ENCODE results near the gene USP54.
A peak's percentile ranks its signal among the peaks of the same experiment; 100 is the strongest.
"Not testable (repeated sequence)": the region's sequence is repeated elsewhere in the genome, so short reads cannot be mapped to it uniquely, and the experiment has no call there.

The USP54 gene

GRCh38 chr10:73589563-73590126 is 1.5 kb downstream of the USP54 start:
- DNase-seq: no peak

GRCh38 chr10:73588656-73589055 is 2.5 kb downstream of the USP54 start:
- no peak for DNase-seq

- no peak for DNase-seq
These were observed 4.6 kb downstream of the USP54 start for GRCh38 chr10:73586583-73586984.

GRCh38 chr10:73585327-73585726 is 5.8 kb downstream of the USP54 start:
- no peak for DNase-seq

GRCh38 chr10:73584737-73585136 is 6.4 kb downstream of the USP54 start:
- no peak for DNase-seq

GRCh38 chr10:73581918-73582317 is 9.2 kb downstream of the USP54 start:
- DNase-seq: no peak

GRCh38 chr10:73578927-73579326 is 12.2 kb downstream of the USP54 start:
- not testable (repeated sequence) for DNase-seq

GRCh38 chr10:73577788-73578187 is 13.4 kb downstream of the USP54 start:
- no peak for DNase-seq

GRCh38 chr10:73576890-73577591 is 14.1 kb downstream of the USP54 start:
- no peak for DNase-seq

- DNase-seq: no peak
These were observed 14.8 kb downstream of the USP54 start for GRCh38 chr10:73576178-73576889.

- not testable (repeated sequence) for DNase-seq
These were observed 24.1 kb downstream of the USP54 start for GRCh38 chr10:73567025-73567424.

- no peak for DNase-seq
These were observed 29.9 kb downstream of the USP54 start for GRCh38 chr10:73561192-73561591.

GRCh38 chr10:73559590-73559989 is 31.6 kb downstream of the USP54 start:
- no peak for DNase-seq

GRCh38 chr10:73556855-73557254 is 34.3 kb downstream of the USP54 start:
- DNase-seq: no peak

GRCh38 chr10:73554721-73555120 is 36.4 kb downstream of the USP54 start:
- no peak for DNase-seq

GRCh38 chr10:73553761-73554160 is 37.4 kb downstream of the USP54 start:
- no peak for DNase-seq

GRCh38 chr10:73552819-73553715 is 38.1 kb downstream of the USP54 start:
- DNase-seq: peak; percentile 14 to 39

- no peak for DNase-seq
These were observed 39.6 kb downstream of the USP54 start for GRCh38 chr10:73551515-73551914.

- DNase-seq: no peak
These were observed 45.8 kb downstream of the USP54 start for GRCh38 chr10:73545357-73545756.

- DNase-seq: no peak
These were observed 53.4 kb downstream of the USP54 start for GRCh38 chr10:73537709-73538108.

GRCh38 chr10:73537288-73537687 is 53.9 kb downstream of the USP54 start:
- no peak for DNase-seq

- no peak for DNase-seq
These were observed 56.3 kb downstream of the USP54 start for GRCh38 chr10:73534857-73535256.

All from NCI-H526 (cell line).